Epithelial cell of prostate (primary cell): Measurements from ENCODE around the gene NDUFA13.

Experiments
- DNase-seq: peaks from one replicate; pipeline ENCODE4 v3.0.0-alpha.2; 2011; ENCODE audit warnings: low read depth, low spot score
- H3K27ac ChIP-seq: fragments of 450-650 bp; 2 replicates; pipeline ENCODE4 v1.5.1; 2017; ENCODE audit warnings: mild to moderate bottlenecking

Gene NDUFA13

DNA sequence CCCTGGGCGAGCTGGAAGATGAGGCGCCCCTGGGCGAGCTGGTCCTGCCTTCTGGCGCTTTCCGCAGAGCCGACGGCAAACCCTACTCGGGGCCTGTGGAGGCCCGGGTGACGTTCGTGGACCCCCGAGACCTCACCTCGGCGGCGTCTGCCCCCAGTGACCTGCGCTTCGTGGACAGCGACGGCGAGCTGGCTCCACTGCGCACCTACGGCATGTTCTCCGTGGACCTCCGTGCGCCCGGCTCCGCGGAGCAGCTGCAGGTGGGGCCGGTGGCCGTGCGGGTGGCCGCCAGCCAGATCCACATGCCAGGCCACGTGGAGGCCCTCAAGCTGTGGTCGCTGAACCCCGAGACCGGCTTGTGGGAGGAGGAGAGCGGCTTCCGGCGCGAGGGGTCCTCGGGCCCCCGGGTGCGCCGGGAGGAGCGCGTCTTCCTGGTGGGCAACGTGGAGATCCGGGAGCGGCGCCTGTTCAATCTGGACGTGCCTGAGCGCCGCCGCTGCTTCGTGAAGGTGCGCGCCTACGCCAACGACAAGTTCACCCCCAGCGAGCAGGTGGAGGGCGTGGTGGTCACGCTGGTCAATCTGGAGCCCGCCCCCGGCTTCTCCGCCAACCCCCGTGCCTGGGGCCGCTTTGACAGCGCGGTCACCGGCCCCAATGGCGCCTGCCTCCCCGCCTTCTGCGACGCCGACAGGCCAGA, 28.4 kb downstream of the NDUFA13 start:
- no peak for DNase-seq
- no peak overlapping the region for H3K27ac ChIP-seq

DNA sequence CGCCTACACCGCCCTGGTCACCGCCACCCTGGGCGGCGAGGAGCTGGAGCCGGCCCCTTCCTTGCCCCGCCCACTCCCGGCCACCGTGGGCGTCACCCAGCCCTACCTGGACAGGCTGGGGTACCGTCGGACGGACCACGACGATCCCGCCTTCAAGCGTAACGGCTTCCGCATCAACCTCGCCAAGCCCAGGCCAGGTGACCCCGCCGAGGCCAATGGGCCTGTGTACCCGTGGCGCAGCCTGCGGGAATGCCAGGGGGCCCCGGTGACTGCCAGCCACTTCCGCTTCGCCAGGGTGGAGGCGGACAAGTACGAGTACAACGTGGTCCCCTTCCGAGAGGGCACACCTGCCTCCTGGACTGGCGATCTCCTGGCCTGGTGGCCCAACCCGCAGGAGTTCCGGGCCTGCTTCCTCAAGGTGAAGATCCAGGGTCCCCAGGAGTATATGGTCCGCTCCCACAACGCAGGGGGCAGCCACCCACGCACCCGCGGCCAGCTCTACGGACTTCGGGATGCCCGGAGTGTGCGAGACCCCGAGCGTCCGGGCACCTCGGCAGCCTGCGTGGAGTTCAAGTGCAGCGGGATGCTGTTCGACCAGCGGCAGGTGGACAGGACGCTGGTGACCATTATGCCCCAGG, 29.0 kb downstream of the NDUFA13 start:
- no peak overlapping the region for H3K27ac ChIP-seq
- no peak for DNase-seq

DNA sequence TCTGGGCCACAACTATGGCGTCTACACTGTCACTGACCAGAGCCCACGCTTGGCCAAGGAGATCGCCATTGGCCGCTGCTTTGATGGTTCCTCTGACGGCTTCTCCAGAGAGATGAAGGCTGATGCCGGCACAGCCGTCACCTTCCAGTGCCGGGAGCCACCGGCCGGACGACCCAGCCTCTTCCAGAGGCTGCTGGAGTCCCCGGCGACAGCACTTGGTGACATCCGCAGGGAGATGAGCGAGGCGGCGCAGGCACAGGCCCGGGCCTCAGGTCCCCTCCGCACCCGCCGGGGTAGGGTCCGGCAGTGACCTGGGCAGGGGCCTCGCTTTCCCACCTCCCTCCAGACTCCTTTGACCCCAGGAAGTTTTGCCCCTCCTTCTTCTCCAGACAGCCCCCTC, 29.7 kb downstream of the NDUFA13 start:
- H3K27ac ChIP-seq: no peak overlapping the region

DNA sequence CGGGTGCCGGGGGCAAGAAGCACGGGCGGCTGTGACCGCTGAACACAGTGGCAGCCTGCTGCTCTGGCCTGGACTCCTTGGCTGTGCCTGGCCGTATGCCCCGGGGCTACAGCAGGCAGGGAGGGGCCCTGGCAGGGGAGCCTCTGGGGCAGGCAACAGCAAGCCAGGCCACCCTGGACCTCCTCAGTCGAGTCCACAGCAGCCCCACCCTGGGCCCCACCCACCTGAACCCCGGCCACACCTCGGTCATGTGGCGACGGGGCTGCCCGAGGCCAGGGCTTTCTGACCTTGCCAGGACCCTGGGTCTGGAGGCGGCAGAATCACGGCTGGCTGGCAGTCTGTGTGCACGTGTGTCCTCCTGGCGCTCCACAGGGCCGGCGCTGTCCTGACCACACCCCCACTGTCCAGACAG, 30.7 kb downstream of the NDUFA13 start:
- no peak for DNase-seq
- H3K27ac ChIP-seq: no peak overlapping the region

More for the DNA sequence above, 29.7 kb downstream of the NDUFA13 start:
- DNase-seq: no peak

DNA sequence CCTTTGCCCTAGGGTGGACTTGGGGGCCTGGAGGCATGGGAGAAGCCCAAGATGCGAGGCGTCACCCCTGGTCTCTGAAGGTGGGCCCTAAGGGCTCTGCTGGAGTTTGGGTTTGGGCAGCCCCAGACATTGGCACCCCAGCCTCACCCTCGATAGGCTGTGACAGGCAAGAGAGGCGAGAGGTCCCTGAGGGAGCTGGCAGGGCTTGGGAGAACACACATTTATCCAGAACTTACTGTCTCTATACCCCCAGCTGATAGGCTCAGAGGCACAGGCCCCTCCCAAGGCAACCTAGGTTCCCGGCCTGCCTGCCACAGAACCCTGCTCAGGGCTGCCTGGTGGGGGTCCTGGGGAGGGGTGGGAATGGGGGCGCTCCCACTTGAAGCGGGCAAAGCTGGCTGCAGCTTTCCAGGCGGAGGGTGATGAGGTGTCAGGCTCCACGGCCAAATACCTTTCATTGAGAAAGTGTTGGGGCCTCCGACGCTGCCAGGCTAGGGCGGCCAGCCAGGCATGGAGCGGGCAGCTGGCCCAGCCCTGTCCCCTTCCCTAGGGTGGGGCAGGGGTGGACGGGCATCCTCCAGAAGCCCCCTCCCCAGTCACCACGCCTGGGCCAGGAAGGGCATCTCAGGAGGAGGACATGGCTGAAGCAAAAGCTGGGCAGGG, 31.8 kb downstream of the NDUFA13 start:
- no peak for DNase-seq
- no peak overlapping the region for H3K27ac ChIP-seq

DNA sequence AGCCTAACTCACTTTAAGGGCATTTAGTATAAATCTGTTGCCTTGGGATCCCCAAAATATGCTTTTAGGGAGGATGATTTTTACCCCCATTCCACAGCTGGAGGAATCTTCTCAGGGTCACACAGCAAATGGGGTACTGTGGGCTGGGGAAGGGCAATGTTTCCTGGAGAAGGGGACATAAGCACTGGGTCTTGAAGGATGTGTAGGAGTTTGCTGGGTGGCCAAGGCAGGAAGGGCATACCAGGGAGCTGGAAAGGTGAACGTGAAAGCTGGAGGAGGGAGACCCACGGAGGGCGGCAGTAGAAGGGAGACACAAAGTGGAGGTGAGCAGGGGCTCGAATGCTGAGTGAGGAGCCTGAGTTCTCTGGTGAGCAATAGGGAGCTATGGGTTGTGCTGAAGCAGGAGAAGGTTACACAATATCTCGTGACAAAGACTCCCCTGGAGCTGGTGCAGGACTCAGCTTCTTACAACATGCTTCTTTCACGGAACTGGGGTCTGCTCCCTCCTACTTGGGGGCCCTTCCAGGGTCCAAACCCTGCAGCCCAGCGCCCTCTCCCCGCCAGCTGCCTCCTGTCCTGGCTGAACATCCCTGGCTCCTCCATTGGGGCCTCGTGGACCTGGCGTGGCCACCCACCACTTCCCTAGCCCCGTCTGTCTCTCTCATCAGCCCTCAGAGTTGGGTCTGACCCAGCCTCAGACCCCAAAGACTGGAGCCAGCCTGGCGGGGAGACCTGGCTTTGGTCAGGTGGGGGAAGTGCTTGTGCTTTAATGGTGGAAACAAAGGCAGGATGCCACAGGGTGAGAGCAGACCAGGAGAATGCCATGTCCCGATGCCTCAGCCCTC, 33.1 kb downstream of the NDUFA13 start:
- DNase-seq: no peak
- H3K27ac ChIP-seq: no peak overlapping the region

DNA sequence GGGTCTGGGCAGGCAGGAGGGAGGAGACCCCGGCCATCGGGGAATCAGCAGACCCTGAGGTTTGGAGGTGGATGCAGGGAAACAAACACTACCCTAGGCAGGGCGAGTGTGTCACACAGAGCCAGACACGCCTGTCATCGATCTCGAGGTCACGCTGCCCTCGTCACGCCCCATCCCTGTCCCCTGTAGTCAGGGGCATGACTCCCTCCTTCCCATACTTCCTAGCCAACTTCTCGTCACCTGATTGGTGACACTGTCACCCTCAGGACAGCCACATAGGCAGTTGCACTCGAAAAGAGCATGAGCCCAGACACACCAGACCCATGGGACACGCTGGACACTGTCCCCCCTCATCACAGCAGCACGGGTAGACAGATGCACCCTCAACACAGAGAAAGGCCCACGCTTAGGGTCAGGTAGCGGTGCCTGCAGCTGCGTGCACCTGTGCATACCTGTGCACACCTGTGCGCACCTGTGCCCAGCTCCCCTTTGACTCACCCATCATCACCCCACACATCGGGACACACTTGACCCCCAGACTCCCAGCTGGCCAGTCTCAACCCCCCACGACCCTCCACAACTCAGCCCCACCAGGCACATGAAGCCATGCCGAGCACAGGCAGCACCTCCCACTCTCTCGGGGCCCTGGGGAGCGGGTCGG, 33.9 kb downstream of the NDUFA13 start:
- no peak overlapping the region for H3K27ac ChIP-seq
- DNase-seq: no peak

DNA sequence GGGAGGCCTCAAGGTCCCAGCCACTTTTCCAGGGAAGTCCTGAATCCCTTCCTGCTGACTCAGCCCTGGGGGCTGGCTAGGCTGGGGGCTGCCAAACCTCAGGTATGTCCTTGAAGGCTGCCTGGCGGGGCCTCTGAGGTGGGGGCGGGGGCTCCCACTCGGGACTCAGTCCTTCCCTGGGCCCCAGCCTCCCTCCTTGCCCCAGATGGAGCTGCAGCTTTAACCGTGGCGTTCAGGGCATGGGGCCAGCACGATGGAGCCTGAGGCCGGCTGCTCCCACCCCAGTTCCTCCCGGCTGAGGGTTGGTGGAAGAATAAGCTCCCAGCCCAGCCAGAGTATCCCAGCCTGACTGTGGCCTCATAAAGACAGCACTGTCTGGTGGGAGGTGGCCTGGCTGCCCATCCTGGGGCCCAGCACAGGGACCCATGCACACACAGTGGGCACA, 34.5 kb downstream of the NDUFA13 start:
- H3K27ac ChIP-seq: no peak overlapping the region
- no peak for DNase-seq

DNA sequence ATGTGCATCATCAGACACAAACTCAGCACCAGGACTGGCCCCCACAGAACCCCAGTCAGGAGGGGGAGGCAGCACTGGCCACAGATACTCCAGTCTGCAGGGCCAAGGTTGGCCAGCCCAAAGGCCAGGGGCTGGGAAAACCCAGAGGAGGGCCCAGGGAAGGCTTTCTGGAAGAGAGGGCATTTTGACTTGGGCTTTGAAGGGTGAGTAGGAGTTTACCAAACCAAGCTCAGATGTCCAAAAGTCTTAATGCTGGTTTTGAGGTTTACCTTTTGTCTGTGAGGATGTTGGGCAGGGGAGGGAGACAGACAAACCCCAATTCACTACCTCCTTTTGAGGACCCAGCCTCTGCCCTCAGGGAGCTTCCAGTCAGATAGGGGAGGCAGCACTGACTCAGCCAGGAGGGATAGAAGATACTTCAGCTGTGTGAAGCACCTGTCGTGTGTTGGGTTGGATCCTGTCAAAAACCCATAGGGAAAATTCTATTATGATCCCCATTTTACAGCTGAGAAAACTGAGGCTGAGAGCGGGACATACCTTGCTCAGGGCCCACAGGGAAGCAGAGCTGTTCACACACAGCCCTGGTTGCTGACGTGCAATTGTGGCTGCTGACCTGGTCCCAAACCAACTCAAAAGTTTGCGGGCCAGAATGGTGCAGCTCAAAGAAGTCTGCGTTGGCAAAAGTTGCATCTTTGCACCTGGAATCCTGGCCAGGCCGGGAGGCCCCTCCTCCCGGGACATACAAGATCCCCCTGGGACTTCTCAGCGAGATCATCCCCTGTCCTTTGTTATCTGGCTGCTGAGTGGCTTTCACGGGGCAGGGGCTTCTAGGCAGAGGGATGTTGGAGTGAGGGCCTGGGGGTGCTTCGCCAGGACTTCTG, 35.2 kb downstream of the NDUFA13 start:
- DNase-seq: no peak
- no peak overlapping the region for H3K27ac ChIP-seq

DNA sequence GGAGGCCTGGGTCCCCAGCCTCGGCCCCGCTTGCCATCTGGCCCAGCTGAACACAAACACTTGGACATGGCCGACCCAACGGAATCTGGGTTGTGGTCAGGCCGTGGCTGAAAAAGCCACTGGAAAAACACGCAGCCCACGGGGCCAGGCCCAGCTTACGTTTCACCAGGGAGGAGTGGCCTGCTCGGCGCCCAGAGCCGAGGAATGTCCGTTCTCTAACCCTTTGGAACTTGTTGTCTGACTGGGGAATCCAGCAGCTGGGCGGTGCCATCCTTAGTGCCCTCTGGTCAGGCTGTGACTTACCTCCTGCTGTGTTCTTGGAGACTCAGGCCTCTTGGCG, 35.8 kb downstream of the NDUFA13 start:
- DNase-seq: no peak
- no peak overlapping the region for H3K27ac ChIP-seq

DNA sequence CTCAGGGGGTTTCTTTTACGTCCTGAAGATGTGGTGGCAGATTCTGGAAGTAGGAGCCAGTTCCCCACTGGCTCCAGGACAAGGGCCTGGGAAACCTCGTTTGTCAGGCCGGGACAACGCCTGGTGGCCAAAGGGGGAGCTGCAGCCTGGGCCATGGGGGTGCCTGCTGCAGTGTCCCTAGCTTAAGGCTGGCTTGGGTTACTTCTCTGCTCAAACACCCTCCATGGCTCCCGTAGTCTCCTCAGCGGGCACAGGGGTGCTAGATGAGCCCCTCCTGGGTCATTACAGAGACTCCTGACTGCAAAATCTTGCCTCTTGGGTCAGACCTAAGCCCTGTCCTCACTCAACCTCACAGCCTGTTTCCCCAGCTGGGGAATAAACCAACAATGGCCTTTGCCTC, 36.8 kb downstream of the NDUFA13 start:
- DNase-seq: no peak

DNA sequence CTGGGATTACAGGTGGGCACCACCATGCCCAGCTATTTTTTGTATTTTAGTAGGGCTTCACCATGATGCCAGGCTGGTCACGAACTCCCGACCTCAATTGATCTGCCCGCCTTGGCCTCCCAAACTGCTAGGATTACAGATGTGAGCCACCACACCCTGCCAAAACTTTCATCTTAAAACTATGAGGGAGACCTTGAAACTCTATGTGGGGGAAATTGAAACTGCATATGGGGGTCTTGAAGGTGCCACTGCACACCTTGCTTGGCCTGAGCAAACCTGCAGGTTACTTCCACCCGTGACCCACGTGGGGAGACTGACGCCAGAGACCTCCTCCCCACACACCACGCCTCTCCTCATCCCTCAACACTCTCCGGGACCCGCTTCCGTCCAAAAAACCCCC, 37.6 kb downstream of the NDUFA13 start:
- no peak for DNase-seq
- H3K27ac ChIP-seq: no peak overlapping the region

More for the DNA sequence above, 36.8 kb downstream of the NDUFA13 start:
- H3K27ac ChIP-seq: no peak overlapping the region

DNA sequence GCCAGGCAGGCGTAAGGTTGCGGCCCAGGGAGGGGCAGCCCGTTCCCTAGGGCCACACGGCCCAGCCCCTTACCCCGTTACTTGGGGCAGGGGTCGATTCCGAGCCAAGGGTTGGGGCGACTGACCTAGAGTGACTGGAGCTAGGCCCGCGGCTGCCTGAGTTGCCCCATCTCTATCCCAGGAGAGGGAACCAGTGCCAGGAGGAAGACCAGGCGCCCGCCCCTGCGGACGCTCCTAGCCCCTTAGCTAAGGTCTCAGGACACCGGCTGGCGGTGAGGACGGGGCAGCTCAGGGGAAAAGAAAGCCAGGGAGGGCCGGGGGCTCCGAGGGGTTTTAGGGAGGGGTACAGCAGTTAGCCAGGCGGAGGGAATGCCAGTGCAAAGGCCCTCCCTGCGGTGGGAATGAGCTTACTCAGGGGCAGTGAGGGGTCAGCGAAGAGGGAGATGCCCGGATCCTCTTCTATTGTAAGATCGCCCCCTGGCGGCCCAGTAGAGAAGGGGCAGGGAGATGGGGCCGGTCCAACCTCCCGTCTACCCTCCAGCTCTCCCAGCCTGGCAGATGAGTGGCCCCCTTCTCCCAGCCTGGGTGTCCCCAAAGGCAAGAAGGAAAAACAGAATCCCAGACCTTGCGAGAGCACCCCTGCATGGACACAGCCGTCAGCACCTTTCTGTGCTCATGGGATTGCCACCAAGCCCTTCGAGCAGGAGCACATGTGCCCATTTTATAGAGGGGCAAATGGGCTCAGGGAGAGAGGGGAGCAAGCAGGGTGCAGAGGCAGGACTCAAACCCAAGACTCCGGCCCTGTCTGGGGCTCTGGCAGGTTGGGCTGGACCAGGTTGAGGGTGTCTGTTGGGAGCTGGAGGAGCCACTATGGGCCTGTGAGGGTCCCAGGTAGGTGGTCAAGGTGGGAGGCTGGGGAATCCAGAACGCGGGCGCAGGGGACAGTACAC, 38.3 kb downstream of the NDUFA13 start:
- no peak for DNase-seq
- no peak overlapping the region for H3K27ac ChIP-seq

DNA sequence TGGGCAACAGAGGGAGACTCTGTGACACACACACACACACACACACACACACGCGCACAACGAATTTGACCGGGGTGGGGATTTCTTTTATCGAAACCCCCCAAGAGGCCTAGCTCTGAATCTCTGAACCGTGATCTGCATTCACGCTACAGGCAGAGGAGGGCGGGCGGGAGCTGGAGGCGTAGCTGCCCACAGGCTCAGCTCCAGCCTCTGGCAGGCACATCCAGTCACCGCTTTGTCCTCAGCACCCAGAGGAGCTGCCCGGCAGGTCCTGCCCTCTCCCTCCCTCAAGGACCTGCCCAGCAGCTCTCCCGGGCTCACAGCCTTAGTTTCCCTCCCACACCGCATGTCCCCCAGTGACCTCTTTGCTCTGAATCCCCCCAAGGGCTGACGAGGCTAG, 42.0 kb downstream of the NDUFA13 start:
- no peak overlapping the region for H3K27ac ChIP-seq
- DNase-seq: no peak

DNA sequence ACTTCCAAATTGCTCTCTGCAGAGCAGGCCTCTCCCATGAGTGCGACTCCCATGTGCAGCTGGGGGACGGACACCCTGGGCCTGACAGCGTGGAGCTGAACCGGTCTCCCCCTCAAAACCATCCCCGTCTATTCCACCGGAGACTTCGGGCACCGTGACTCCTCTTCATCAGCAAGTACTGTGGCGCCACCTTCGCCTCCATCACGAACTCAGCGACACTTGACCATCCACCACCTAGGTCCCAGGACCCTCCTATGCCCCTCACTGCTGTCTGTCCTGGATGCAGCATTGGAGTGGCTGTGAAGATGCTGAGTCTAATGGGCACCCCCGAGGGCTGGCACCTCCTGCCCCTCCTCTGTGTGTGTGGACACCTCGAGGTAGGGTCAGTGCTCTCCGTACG, 42.6 kb downstream of the NDUFA13 start:
- no peak overlapping the region for H3K27ac ChIP-seq
- no peak for DNase-seq

DNA sequence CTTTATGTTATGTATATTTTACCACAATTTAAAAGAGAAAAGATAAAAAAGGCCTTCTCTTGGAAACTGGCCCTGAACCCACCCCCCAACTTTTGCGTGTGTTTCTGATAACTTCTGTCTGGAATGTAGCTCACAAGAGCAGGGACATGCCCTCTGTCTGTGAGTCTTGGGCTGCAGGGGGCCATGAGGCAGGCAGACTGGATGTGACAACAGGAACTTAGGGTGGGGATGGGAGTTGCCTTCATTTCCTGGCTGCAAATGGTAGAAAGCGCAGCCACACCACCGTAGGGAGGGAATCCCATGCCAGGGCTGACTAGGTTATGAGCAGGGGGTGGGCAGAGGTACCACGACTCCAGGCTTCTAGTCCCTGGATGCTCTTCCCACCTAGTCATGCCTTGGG, 43.9 kb downstream of the NDUFA13 start:
- DNase-seq: no peak
- no peak overlapping the region for H3K27ac ChIP-seq

DNA sequence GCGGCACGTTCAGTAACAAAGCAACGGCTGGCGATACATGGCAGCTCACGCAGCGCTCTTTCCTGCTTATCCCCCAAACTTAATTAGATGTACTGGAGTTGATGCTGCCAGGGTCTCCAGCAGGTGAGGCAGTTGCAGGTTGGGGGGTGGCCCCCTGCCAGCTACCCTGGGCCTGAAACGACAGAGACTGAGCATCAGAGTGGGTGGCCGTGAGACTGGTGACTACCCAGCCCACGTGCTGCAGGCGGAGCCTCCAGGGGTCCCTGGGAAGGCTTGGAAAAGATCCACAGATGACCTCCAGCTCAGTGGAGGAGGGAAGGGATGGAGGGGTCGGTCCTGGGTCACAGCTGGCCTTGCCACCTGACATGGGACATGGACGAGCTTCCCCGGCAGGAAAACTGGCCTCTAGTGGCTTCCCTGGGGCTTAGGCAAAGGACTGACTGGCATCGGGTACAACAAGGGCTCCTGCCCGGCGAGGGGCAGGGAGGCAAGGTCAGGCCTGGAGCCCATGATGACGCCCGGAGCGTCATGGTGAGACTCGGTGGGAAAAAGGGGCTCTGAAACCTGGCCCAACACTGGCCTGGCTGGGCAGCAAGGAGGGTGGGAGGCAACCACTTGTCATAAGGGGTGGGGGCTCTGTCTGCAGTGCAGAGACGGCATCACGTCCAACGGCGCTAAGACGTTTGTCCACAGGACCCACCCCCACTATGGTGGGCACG, 46.1 kb downstream of the NDUFA13 start:
- DNase-seq: no peak

More for the DNA sequence above, 46.1 kb downstream of the NDUFA13 start:
- no peak overlapping the region for H3K27ac ChIP-seq
